Osteoblast (primary cell): ENCODE measurements around the gene CORIN. TPM values are rescaled to one million over a fixed set of nuclear protein-coding genes. Genes with fewer than 3 reads are reported as not detected.

Source experiments
- DNase-seq: peaks from one replicate; pipeline ENCODE4 v3.0.0; 2011; ENCODE audit warnings: low spot score, mixed read lengths; ENCODE audit not compliant: insufficient read length; ENCODE audit errors: missing footprints
- H2AFZ ChIP-seq: 2 replicates; pipeline ENCODE4 v1.6.0; 2011; ENCODE audit warnings: mild to moderate bottlenecking, low read length
- H3K27ac ChIP-seq: 2 replicates; pipeline ENCODE4 v1.5.1; 2011; ENCODE audit warnings: mild to moderate bottlenecking, low read depth, low read length, moderate library complexity
- H3K27me3 ChIP-seq: 2 replicates; pipeline ENCODE4 v1.6.0; 2012; ENCODE audit warnings: mild to moderate bottlenecking, control low read depth, inconsistent platforms, low read length, moderate library complexity; ENCODE audit not compliant: insufficient read depth
- H3K36me3 ChIP-seq: 2 replicates; pipeline ENCODE4 v1.5.1; 2011; ENCODE audit warnings: mild to moderate bottlenecking, low read length, control low read depth, moderate library complexity; ENCODE audit not compliant: insufficient read depth
- H3K4me1 ChIP-seq: 2 replicates; pipeline ENCODE4 v1.5.1; 2011; ENCODE audit warnings: mild to moderate bottlenecking, low read length, control low read depth, moderate library complexity; ENCODE audit not compliant: insufficient read depth
- H3K4me2 ChIP-seq: 2 replicates; pipeline ENCODE4 v1.6.0; 2011; ENCODE audit warnings: mild to moderate bottlenecking, low read length; ENCODE audit not compliant: insufficient read depth
- H3K4me3 ChIP-seq: fragments of 200-600 bp; sonication (generic); 3 replicates; pipeline ENCODE4 v1.5.1; 2012; ENCODE audit warnings: mild to moderate bottlenecking, low read length, inconsistent platforms; ENCODE audit not compliant: insufficient read depth
- H3K79me2 ChIP-seq: 2 replicates; pipeline ENCODE4 v1.6.0; 2012; ENCODE audit warnings: mild to moderate bottlenecking, low read length, control low read depth, inconsistent platforms; ENCODE audit not compliant: insufficient read depth
- H3K9me3 ChIP-seq: 2 replicates; pipeline ENCODE4 v1.5.1; 2011; ENCODE audit warnings: low read depth, low read length, control low read depth
- H4K20me1 ChIP-seq: 2 replicates; pipeline ENCODE4 v1.6.0; 2012; ENCODE audit warnings: mild to moderate bottlenecking, low read length, control low read depth; ENCODE audit not compliant: insufficient read depth
- total RNA-seq: library from RNA; depleted of rRNA; stranded (reverse); fragments of >200 nt; gene quantifications from 2 replicates; pipeline ENCODE4 v1.2.3, GENCODE V29; 2012
- TF ChIP-seq, protein P1 (sequence below): IDR thresholded peaks from 2 replicates; pipeline ENCODE4 v1.5.1; 2011; ENCODE audit warnings: mild to moderate bottlenecking, low read depth, low read length, moderate library complexity; ENCODE audit errors: extremely low read depth

CORIN gene
- total RNA-seq, 1 donor, result 0.36 TPM

DNA sequence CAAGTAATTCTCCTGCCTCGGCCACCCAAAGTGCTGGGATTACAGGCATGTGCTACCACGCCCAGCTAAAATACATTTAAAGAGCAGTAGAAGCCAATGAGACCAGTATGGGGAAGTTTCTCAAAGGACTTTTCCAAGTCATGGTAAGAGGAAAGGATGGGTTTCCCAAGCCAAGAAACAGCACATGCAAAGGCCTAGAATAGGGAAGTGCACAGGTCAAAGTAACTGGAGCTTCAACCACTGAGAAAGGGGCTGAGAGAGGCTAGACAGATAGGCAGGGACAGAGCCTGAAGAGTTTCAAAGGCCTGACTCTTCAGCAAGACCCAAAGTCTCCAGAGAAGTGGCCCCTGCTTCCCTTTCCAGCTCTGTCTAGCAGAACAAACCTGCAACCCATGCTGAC, 162.1 kb downstream of the CORIN start:
- no peaks in the 10 kb centered on the region for H3K36me3 ChIP-seq
- H3K4me2 ChIP-seq, result no peak overlapping the region
- no peak for DNase-seq
- H3K79me2 ChIP-seq, result no peaks in the 10 kb centered on the region
- no peaks in the 10 kb centered on the region for H3K4me1 ChIP-seq
- H3K27me3 ChIP-seq, result peaks cover 2% of the 10 kb centered on the region
- TF ChIP-seq, protein P1, sequence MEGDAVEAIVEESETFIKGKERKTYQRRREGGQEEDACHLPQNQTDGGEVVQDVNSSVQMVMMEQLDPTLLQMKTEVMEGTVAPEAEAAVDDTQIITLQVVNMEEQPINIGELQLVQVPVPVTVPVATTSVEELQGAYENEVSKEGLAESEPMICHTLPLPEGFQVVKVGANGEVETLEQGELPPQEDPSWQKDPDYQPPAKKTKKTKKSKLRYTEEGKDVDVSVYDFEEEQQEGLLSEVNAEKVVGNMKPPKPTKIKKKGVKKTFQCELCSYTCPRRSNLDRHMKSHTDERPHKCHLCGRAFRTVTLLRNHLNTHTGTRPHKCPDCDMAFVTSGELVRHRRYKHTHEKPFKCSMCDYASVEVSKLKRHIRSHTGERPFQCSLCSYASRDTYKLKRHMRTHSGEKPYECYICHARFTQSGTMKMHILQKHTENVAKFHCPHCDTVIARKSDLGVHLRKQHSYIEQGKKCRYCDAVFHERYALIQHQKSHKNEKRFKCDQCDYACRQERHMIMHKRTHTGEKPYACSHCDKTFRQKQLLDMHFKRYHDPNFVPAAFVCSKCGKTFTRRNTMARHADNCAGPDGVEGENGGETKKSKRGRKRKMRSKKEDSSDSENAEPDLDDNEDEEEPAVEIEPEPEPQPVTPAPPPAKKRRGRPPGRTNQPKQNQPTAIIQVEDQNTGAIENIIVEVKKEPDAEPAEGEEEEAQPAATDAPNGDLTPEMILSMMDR, result no peak
- H3K4me3 ChIP-seq, result no peak overlapping the region
- no peak overlapping the region for H3K27ac ChIP-seq
- H4K20me1 ChIP-seq, result no peaks in the 10 kb centered on the region
- H2AFZ ChIP-seq, result no peak overlapping the region
- no peaks in the 10 kb centered on the region for H3K9me3 ChIP-seq

DNA sequence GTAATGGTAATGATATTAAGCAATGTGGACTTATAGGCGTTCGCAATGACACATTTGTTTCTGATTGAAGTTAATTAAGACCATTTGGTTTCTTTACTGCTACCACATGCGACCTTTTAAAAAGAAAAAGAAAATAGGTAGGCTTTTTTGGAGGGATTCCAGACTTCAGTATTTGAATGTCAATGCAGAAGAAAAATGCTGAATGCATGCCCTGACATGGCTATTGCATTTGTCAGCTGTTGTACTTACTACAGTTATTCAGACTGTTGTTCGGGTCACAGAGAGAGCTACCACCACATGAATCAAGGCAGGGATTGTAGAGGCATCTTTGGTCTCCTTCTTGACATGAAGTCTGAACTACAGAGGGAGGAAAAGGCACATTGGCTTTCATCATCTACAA, 163.7 kb downstream of the CORIN start:
- H3K79me2 ChIP-seq, result no peaks in the 10 kb centered on the region
- no peaks in the 10 kb centered on the region for H3K36me3 ChIP-seq
- H3K27ac ChIP-seq, result no peak overlapping the region
- H3K4me3 ChIP-seq, result no peak overlapping the region
- no peaks in the 10 kb centered on the region for H3K9me3 ChIP-seq
- TF ChIP-seq, protein P1, result no peak
- no peak overlapping the region for H2AFZ ChIP-seq
- no peaks in the 10 kb centered on the region for H4K20me1 ChIP-seq
- H3K4me2 ChIP-seq, result no peak overlapping the region
- no peaks in the 10 kb centered on the region for H3K4me1 ChIP-seq
- H3K27me3 ChIP-seq, result peaks cover 2% of the 10 kb centered on the region
- no peak for DNase-seq

DNA sequence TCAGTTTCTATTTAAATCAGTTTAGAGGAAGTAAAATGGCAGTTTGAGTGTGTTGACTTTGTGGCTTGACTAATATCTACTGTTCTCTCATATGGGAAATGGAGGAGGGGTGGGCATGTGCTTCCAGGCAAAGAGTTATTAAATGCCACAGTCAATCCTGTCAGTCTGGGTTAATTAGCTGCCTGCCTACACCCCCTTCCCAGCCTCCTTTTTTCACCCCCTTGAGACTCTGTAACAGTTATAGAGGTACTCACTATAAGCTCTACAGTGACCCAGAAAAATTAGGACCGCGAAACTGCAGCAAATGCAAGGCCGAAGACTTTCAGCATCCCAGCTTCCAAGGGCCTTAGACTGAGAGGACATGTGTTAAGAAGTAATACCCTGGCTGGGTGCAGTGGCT, 165.2 kb downstream of the CORIN start:
- H3K36me3 ChIP-seq, result no peaks in the 10 kb centered on the region
- peaks cover 2% of the 10 kb centered on the region for H3K27me3 ChIP-seq
- no peak for DNase-seq
- TF ChIP-seq, protein P1, result no peak
- no peaks in the 10 kb centered on the region for H3K4me1 ChIP-seq
- H2AFZ ChIP-seq, result no peak overlapping the region
- no peaks in the 10 kb centered on the region for H3K9me3 ChIP-seq
- H3K4me2 ChIP-seq, result no peak overlapping the region
- no peak overlapping the region for H3K4me3 ChIP-seq
- H3K79me2 ChIP-seq, result no peaks in the 10 kb centered on the region
- H4K20me1 ChIP-seq, result no peaks in the 10 kb centered on the region
- no peak overlapping the region for H3K27ac ChIP-seq

DNA sequence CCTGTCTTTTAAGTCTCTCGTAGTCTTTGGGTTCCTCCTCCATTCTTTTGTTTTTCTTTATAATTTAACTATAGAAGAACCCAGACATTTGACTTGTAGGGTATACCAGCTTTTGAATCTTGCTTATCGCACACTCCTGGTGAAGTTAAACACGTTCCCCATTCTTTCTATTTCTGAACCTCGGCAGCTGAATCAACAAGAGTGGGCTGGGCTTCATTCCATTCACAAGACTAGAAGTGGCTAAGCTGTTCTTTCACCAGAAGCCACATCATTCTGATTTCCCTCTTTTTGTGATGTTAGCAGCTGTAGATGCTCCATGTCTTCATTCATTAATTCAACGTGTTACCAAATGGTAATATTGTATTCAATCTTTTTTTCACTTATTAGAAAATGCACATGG, 167.9 kb downstream of the CORIN start:
- no peaks in the 10 kb centered on the region for H3K36me3 ChIP-seq
- DNase-seq, result peak; percentile 19
- H3K27me3 ChIP-seq, result no peaks in the 10 kb centered on the region
- no peaks in the 10 kb centered on the region for H3K9me3 ChIP-seq
- H3K4me3 ChIP-seq, result no peak overlapping the region
- H2AFZ ChIP-seq, result no peak overlapping the region
- H3K4me2 ChIP-seq, result no peak overlapping the region
- no peaks in the 10 kb centered on the region for H3K79me2 ChIP-seq
- H4K20me1 ChIP-seq, result no peaks in the 10 kb centered on the region
- TF ChIP-seq, protein P1, result no peak
- no peaks in the 10 kb centered on the region for H3K4me1 ChIP-seq
- H3K27ac ChIP-seq, result no peak overlapping the region
